Sigmoid colon (tissue), 7 donors: ENCODE results near the gene MIX23. TPM values are rescaled to one million over a fixed set of nuclear protein-coding genes. Genes with fewer than 3 reads are reported as not detected.

ENCODE experiments used
- DNase-seq: peaks from one replicate; pipeline ENCODE4 v3.0.0-alpha.2; 2019
- H3K27ac ChIP-seq, 4 donors: fragments of 200-600 bp; sonication (generic); one replicate each; pipeline ENCODE4 v1.5.1; 2016 to 2019; ENCODE audit warnings: mild to moderate bottlenecking in 1 of 4
- H3K27me3 ChIP-seq, 3 donors: fragments of 200-600 bp; sonication (generic); one replicate each; pipeline ENCODE4 v1.5.1; 2019; ENCODE audit warnings: mild to moderate bottlenecking in 1 of 3
- H3K36me3 ChIP-seq, 4 donors: fragments of 200-600 bp; sonication (generic); one replicate each; pipeline ENCODE4 v1.5.1; 2016 to 2019
- H3K4me1 ChIP-seq, 4 donors: fragments of 200-600 bp; sonication (generic); one replicate each; pipeline ENCODE4 v1.5.1; 2017 to 2019
- H3K4me3 ChIP-seq, 4 donors: fragments of 200-600 bp; sonication (generic); one replicate each; pipeline ENCODE4 v1.5.1; 2017 to 2019; ENCODE audit warnings: mild to moderate bottlenecking in 2 of 4, moderate library complexity in 1 of 4
- H3K9me3 ChIP-seq, 4 donors: fragments of 200-600 bp in 3 of 4; sonication (generic) in 3 of 4; one replicate each; pipeline versions ENCODE4 v1.5.1 to v1.6.1; 2013 to 2019
- EP300 ChIP-seq, 4 donors: sonication (generic); formaldehyde crosslinking; IDR thresholded peaks; one replicate each; pipeline ENCODE4 v1.6.1; 2017; ENCODE audit warnings: antibody characterized with exemption in 4 of 4
- POLR2A ChIP-seq, 2 donors: fragments of 450-650 bp; IDR thresholded peaks; one replicate each; pipeline ENCODE4 v1.6.1; 2016; ENCODE audit warnings: antibody characterized with exemption in 2 of 2, mild to moderate bottlenecking in 2 of 2, moderate library complexity in 2 of 2
- POLR2AphosphoS5 ChIP-seq, 4 donors: sonication (generic); formaldehyde crosslinking; IDR thresholded peaks; one replicate each; pipeline ENCODE4 v1.6.1; 2017; ENCODE audit warnings: antibody characterized with exemption in 4 of 4
- WGBS, 2 donors: extraction: QIAGEN DNeasy Blood & Tissue Kit; methylation state at CpG; one replicate each; pipeline ENCODE4 v1.1.7; 2013; 5-methylcytosine and 5-hydroxymethylcytosine counted together
- intact Hi-C: fragments of 100-400 bp; cut with DNase I; formaldehyde crosslinking; loops from one replicate; pipeline ENCODE4 v1.15.1; 2023
- polyA plus RNA-seq, 3 donors: library from polyadenylated mRNA; stranded (reverse); fragments of 200-250 nt; gene quantifications; one replicate each; pipeline ENCODE4 v1.2.3, GENCODE V29; 2013
- total RNA-seq, 4 donors: library from RNA; depleted of rRNA; stranded (reverse); fragments of >200 nt; gene quantifications; one replicate each; pipeline ENCODE4 v1.1.0, GENCODE V29; 2016
- TF ChIP-seq, protein P1 (sequence below), 4 experiments: fragments of 450-650 bp in 3 of 4; fragments of 200-600 bp in 1 of 4; IDR thresholded peaks; one replicate each; pipeline ENCODE4 v1.5.1; 2016 to 2019; ENCODE audit warnings: antibody characterized with exemption in 4 of 4, mild to moderate bottlenecking in 3 of 4, moderate library complexity in 2 of 4
- donor health status: healthy with polysubstance abuse.
- donor health status: Bipolar disorder and iron deficiency.
- donor health status: healthy.

Gene MIX23
- total and polyA plus RNA-seq, 7 donors: 8.2 to 49.2 (median 24.8) TPM

DNA sequence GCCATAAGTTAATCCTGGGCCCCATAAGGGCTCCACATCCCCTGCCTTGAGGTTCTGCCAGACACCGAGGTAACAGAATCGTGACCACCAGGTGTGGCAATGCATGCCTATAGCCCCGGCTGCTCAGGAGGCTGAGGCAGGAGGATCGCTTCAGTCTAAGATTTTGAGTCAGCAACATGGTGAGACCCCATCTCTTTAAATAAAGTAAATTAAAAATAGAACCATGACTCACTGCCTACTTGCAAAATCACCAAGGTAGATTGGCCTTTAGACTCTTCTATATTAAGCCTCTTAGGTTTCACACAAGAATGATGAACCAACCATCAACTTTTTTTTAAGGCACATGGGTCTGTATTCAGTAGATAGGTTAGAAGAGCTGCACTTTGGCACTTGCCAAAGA is 23.2 kb upstream of the MIX23 start:
- no peak for DNase-seq
- Histone ChIP-seq H3K27me3 (no peaks in the 10 kb centered on the region), H3K4me1 (no peaks in the 10 kb centered on the region), H3K27ac (no peak overlapping the region), H3K36me3 (peaks cover 0 to 84% (median 21%) of the 10 kb centered on the region in 4 donors), H3K4me3 (no peak overlapping the region), H3K9me3 (no peaks in the 10 kb centered on the region)
- intact Hi-C loops: no loop called here
- 81 to 89% methylated on average over 4 of the region's 4 CpGs for WGBS, 2 donors
- TF ChIP-seq, protein P1, sequence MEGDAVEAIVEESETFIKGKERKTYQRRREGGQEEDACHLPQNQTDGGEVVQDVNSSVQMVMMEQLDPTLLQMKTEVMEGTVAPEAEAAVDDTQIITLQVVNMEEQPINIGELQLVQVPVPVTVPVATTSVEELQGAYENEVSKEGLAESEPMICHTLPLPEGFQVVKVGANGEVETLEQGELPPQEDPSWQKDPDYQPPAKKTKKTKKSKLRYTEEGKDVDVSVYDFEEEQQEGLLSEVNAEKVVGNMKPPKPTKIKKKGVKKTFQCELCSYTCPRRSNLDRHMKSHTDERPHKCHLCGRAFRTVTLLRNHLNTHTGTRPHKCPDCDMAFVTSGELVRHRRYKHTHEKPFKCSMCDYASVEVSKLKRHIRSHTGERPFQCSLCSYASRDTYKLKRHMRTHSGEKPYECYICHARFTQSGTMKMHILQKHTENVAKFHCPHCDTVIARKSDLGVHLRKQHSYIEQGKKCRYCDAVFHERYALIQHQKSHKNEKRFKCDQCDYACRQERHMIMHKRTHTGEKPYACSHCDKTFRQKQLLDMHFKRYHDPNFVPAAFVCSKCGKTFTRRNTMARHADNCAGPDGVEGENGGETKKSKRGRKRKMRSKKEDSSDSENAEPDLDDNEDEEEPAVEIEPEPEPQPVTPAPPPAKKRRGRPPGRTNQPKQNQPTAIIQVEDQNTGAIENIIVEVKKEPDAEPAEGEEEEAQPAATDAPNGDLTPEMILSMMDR (IDR thresholded peaks at IDR 0.05): no peak
- no peak for TF ChIP-seq EP300 (IDR thresholded peaks at IDR 0.05)
- no peak for TF ChIP-seq POLR2A (IDR thresholded peaks at IDR 0.05)
- TF ChIP-seq POLR2AphosphoS5 (IDR thresholded peaks at IDR 0.05): no peak

DNA sequence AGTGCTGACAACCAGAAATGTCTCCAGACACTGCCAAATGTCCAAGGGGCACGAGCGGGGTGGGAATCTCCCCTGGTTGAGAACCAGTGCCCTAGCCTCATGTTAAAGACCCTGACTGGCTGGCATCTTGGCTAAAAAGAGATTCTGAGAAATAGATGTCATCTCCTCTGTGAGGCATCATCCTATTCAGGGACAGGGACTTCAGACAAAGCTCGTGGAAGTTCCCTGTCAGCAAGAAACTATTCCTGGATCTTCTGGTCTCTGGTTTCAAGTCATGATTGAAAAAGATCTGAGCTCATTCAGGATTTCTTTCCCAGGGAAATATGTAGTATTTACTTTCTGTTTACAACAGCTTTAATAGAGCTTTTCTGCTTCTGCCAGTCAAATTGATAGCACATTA is 22.0 kb upstream of the MIX23 start:
- intact Hi-C loops: no loop called here
- DNase-seq: no peak
- Histone ChIP-seq H3K4me3 (no peak overlapping the region), H3K27me3 (no peaks in the 10 kb centered on the region), H3K36me3 (peaks cover 0 to 74% (median 15%) of the 10 kb centered on the region in 4 donors), H3K9me3 (no peaks in the 10 kb centered on the region), H3K4me1 (no peaks in the 10 kb centered on the region), H3K27ac (no peak overlapping the region)
- TF ChIP-seq POLR2AphosphoS5 (IDR thresholded peaks at IDR 0.05) (no peak), EP300 (IDR thresholded peaks at IDR 0.05) (no peak), POLR2A (IDR thresholded peaks at IDR 0.05) (no peak)
- TF ChIP-seq, protein P1 (IDR thresholded peaks at IDR 0.05): no peak
- 80 to 97% methylated on average over 3 of the region's 3 CpGs for WGBS, 2 donors

DNA sequence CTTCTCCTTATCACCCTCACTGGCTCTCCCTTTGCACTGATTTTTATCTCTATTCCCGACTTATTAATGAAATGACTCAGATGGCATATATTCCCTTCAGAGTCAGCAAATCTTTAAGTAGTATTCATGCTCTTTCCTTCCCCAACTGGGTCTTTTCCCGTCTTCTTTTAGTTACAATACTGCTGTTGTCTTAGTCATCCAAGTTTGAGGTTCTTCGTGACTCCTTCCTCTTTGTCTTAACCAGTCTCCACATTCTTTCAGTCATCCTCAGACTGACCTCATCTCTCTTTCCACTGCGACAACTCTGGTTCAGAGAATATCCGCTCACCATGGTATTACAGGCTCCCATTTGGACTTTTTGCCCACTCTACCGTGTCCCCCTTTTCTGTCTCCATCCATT is 20.5 kb upstream of the MIX23 start:
- TF ChIP-seq POLR2A (IDR thresholded peaks at IDR 0.05): no peak
- TF ChIP-seq, protein P1 (IDR thresholded peaks at IDR 0.05): no peak
- TF ChIP-seq EP300 (IDR thresholded peaks at IDR 0.05): no peak
- TF ChIP-seq POLR2AphosphoS5 (IDR thresholded peaks at IDR 0.05): no peak
- Histone ChIP-seq H3K4me3 (no peak overlapping the region), H3K9me3 (no peaks in the 10 kb centered on the region), H3K36me3 (peaks cover 0 to 59% (median 13%) of the 10 kb centered on the region in 4 donors), H3K27me3 (no peaks in the 10 kb centered on the region), H3K4me1 (no peaks in the 10 kb centered on the region), H3K27ac (no peak overlapping the region)
- no peak for DNase-seq
- intact Hi-C loops: no loop called here
- 91 to 93% methylated on average over 6 of the region's 6 CpGs for WGBS, 2 donors

DNA sequence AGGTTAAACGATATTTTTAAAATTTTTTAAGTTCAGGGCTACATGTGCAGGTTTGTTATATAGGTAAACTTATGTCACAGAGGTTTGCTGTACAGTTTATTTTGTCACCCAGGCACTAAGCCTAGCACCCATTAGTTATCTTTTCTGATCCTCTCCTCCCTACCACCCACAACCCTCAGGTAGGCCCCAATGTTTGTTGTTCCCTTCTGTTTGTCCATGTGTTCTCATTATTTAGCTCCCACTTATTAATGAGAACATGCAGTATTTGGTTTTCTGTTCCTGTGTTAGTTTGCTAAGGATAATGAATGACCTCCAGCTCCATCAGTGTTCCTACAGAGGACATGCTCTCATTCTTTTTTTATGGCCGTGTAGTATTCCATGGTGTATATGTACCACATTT is 15.9 kb upstream of the MIX23 start:
- TF ChIP-seq, protein P1 (IDR thresholded peaks at IDR 0.05): no peak
- TF ChIP-seq POLR2AphosphoS5 (IDR thresholded peaks at IDR 0.05) (no peak), POLR2A (IDR thresholded peaks at IDR 0.05) (no peak), EP300 (IDR thresholded peaks at IDR 0.05) (no peak)
- no peaks in the 10 kb centered on the region for H3K27me3 ChIP-seq
- peaks cover 0 to 15% (median 0%) of the 10 kb centered on the region in 4 donors for H3K36me3 ChIP-seq
- no peaks in the 10 kb centered on the region for H3K9me3 ChIP-seq
- no peak overlapping the region for H3K27ac ChIP-seq
- DNase-seq: no peak
- H3K4me1 ChIP-seq: no peaks in the 10 kb centered on the region
- intact Hi-C loops: no loop called here
- WGBS, 2 donors: 94 to 95% methylated on average over 2 of the region's 2 CpGs
- no peak overlapping the region for H3K4me3 ChIP-seq

DNA sequence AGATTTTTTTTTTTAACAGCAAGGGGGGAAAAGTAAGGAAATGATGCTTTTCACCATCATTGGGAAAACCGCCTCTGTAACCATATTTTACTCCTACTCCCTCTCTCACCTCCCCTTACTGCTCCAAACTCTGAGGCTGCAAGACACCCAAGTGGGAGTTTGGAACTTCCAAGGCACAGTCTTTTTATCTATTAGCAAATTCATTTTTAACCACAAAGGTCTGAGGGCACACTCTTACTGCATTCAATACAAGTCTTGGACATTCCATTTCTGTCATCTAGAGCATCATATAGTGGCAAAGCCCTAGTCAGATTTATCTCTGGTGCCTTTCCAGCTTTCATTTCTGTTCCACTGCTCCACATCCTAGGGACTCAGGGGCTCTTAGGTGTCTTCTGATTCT is 14.2 kb upstream of the MIX23 start:
- intact Hi-C loops: no loop called here
- WGBS, 2 donors: 89 to 98% methylated on average over 1 of the region's 1 CpG
- H3K4me1 ChIP-seq: peaks cover 0 to 13% (median 5%) of the 10 kb centered on the region in 4 donors
- H3K36me3 ChIP-seq: no peaks in the 10 kb centered on the region
- H3K9me3 ChIP-seq: no peaks in the 10 kb centered on the region
- DNase-seq: no peak
- TF ChIP-seq POLR2AphosphoS5 (IDR thresholded peaks at IDR 0.05) (no peak), POLR2A (IDR thresholded peaks at IDR 0.05) (no peak), EP300 (IDR thresholded peaks at IDR 0.05) (no peak)
- TF ChIP-seq, protein P1 (IDR thresholded peaks at IDR 0.05): no peak
- H3K27ac ChIP-seq: no peak overlapping the region
- H3K4me3 ChIP-seq: no peak overlapping the region
- no peaks in the 10 kb centered on the region for H3K27me3 ChIP-seq
